WTC11 (cell line): ENCODE data around the gene VSIG10L2. TPM values are rescaled to one million over a fixed set of nuclear protein-coding genes. Genes with fewer than 3 reads are reported as not detected.

Source experiments
- ATAC-seq: fragments of 200-7000 bp; cut with Tn5 transposase; 2 replicates; pipeline ENCODE4 v1.10.0; 2021; ENCODE audit warnings: mild to moderate bottlenecking, moderate library complexity
- CTCF ChIA-PET: fragments of 300-600 bp; sonication (Branson Sonifier 250); formaldehyde crosslinking; loops from one replicate; lab custom pipeline; 2021; ENCODE audit warnings: antibody characterized with exemption; lab: Charles Lee
- POLR2A ChIA-PET: fragments of 350-600 bp; sonication (Branson Sonifier 250); formaldehyde crosslinking; loops from one replicate; lab custom pipeline; 2021; ENCODE audit warnings: antibody characterized with exemption; lab: Charles Lee
- DNase-seq: peaks from one replicate; pipeline ENCODE4 v3.0.0; 2021; ENCODE audit warnings: low spot score
- H3K27ac Mint-ChIP-seq: 2 replicates; pipeline ENCODE4 v1.8.0; 2021; ENCODE audit warnings: mixed read lengths
- H3K27me3 Mint-ChIP-seq: 2 replicates; pipeline ENCODE4 v1.8.0; 2021; ENCODE audit warnings: low read depth, mild to moderate bottlenecking, moderate library complexity, mixed read lengths
- H3K36me3 Mint-ChIP-seq: 2 replicates; pipeline ENCODE4 v1.8.0; 2021; ENCODE audit warnings: mixed read lengths
- H3K4me1 Mint-ChIP-seq: 2 replicates; pipeline ENCODE4 v1.8.0; 2022; ENCODE audit warnings: mixed read lengths
- H3K4me3 Mint-ChIP-seq: 2 replicates; pipeline ENCODE4 v1.8.0; 2021; ENCODE audit warnings: mild to moderate bottlenecking, moderate library complexity, mixed read lengths
- H3K9me3 Mint-ChIP-seq: 2 replicates; pipeline ENCODE4 v1.8.0; 2021; ENCODE audit warnings: mixed read lengths
- CBFB ChIP-seq: sonication (generic); formaldehyde crosslinking; IDR thresholded peaks from 2 replicates; pipeline ENCODE4 v1.8.1; 2022; ENCODE audit warnings: mild to moderate bottlenecking, low read depth, missing genetic modification reagents
- CREM ChIP-seq: sonication (generic); formaldehyde crosslinking; IDR thresholded peaks from 2 replicates; pipeline ENCODE4 v1.8.1; 2022; ENCODE audit warnings: mild to moderate bottlenecking, missing genetic modification reagents, moderate library complexity
- EMX1 ChIP-seq: fragments of 250-450 bp; sonication (Bioruptor Pico); IDR thresholded peaks from 2 replicates; pipeline ENCODE4 v1.8.0; 2021; ENCODE audit warnings: mild to moderate bottlenecking
- ETV6 ChIP-seq: sonication (generic); formaldehyde crosslinking; IDR thresholded peaks from 2 replicates; pipeline ENCODE4 v1.8.1; 2022; ENCODE audit warnings: mild to moderate bottlenecking, missing genetic modification reagents
- FOXJ3 ChIP-seq: sonication (generic); formaldehyde crosslinking; IDR thresholded peaks from 2 replicates; pipeline ENCODE4 v1.9.0; 2021; ENCODE audit warnings: missing genetic modification reagents, mild to moderate bottlenecking, borderline replicate concordance
- FOXP1 ChIP-seq: sonication (generic); formaldehyde crosslinking; IDR thresholded peaks from 2 replicates; pipeline ENCODE4 v1.8.0; 2022; ENCODE audit warnings: missing genetic modification reagents, mild to moderate bottlenecking, moderate library complexity, borderline replicate concordance
- GABPB1 ChIP-seq: sonication (generic); formaldehyde crosslinking; IDR thresholded peaks from 2 replicates; pipeline ENCODE4 v1.8.1; 2023; ENCODE audit warnings: mild to moderate bottlenecking, missing genetic modification reagents
- MXD4 ChIP-seq: fragments of 250-450 bp; sonication (Bioruptor Pico); IDR thresholded peaks from 2 replicates; pipeline ENCODE4 v1.8.0; 2021; ENCODE audit warnings: mild to moderate bottlenecking, moderate library complexity, borderline replicate concordance
- NFE2L1 ChIP-seq: sonication (generic); formaldehyde crosslinking; IDR thresholded peaks from 2 replicates; pipeline ENCODE4 v1.8.1; 2023; ENCODE audit warnings: missing genetic modification reagents
- NFYB ChIP-seq: sonication (generic); formaldehyde crosslinking; conservative IDR thresholded peaks from 2 replicates; pipeline ENCODE4 v1.8.0; 2022; ENCODE audit warnings: low read depth, missing genetic modification reagents
- OVOL2 ChIP-seq: fragments of 250-450 bp; sonication (Bioruptor Pico); IDR thresholded peaks from 2 replicates; pipeline ENCODE4 v1.9.0; 2021; ENCODE audit warnings: mild to moderate bottlenecking, borderline replicate concordance
- TCF7 ChIP-seq: sonication (generic); formaldehyde crosslinking; IDR thresholded peaks from 2 replicates; pipeline ENCODE4 v1.8.0; 2022; ENCODE audit warnings: mild to moderate bottlenecking, low read depth, missing genetic modification reagents, moderate library complexity
- ZNF219 ChIP-seq: sonication (generic); formaldehyde crosslinking; IDR thresholded peaks from 2 replicates; pipeline ENCODE4 v1.8.0; 2023; ENCODE audit warnings: missing genetic modification reagents, mild to moderate bottlenecking, borderline replicate concordance
- ZNF263 ChIP-seq: sonication (generic); formaldehyde crosslinking; IDR thresholded peaks from 2 replicates; pipeline ENCODE4 v1.8.1; 2022; ENCODE audit warnings: low read depth, mild to moderate bottlenecking, moderate library complexity, missing genetic modification reagents
- ZNF317 ChIP-seq: sonication (generic); formaldehyde crosslinking; IDR thresholded peaks from 2 replicates; pipeline ENCODE4 v1.8.1; 2023; ENCODE audit warnings: low read depth, mild to moderate bottlenecking, moderate library complexity, missing genetic modification reagents, borderline replicate concordance
- ZNF671 ChIP-seq: fragments of 250-450 bp; sonication (Bioruptor Pico); IDR thresholded peaks from 2 replicates; pipeline ENCODE4 v1.8.0; 2021; ENCODE audit warnings: mild to moderate bottlenecking
- total RNA-seq: library from RNA; stranded (reverse); gene quantifications from 3 replicates; pipeline ENCODE4 v1.2.3, GENCODE V29; 2021
- TF ChIP-seq, protein P1 (sequence below): sonication (generic); formaldehyde crosslinking; IDR thresholded peaks from 2 replicates; pipeline ENCODE4 v1.8.1; 2023; ENCODE audit warnings: mild to moderate bottlenecking, missing genetic modification reagents, moderate library complexity
- TF ChIP-seq, protein P2 (sequence below): fragments of 250-450 bp; sonication (Bioruptor Pico); conservative IDR thresholded peaks from 2 replicates; pipeline ENCODE4 v1.9.0; 2021; ENCODE audit warnings: mild to moderate bottlenecking
- TF ChIP-seq, protein P3 (sequence below): sonication (generic); formaldehyde crosslinking; IDR thresholded peaks from 2 replicates; pipeline ENCODE4 v1.8.1; 2022; ENCODE audit warnings: missing genetic modification reagents, borderline replicate concordance
- TF ChIP-seq, protein P4 (sequence below): sonication (generic); formaldehyde crosslinking; IDR thresholded peaks from 2 replicates; pipeline ENCODE4 v1.8.0; 2022; ENCODE audit warnings: mild to moderate bottlenecking, missing genetic modification reagents
- TF ChIP-seq, protein P5 (sequence below): fragments of 250-450 bp; sonication (Bioruptor Pico); IDR thresholded peaks from 2 replicates; pipeline ENCODE4 v1.8.0; 2021; ENCODE audit warnings: mild to moderate bottlenecking
- TF ChIP-seq, protein P6 (sequence below): sonication (generic); formaldehyde crosslinking; IDR thresholded peaks from 2 replicates; pipeline ENCODE4 v1.8.1; 2023; ENCODE audit warnings: mild to moderate bottlenecking, moderate library complexity, missing genetic modification reagents

The VSIG10L2 gene
- total RNA-seq, 1 experiment from 2014 or later: not detected

DNA sequence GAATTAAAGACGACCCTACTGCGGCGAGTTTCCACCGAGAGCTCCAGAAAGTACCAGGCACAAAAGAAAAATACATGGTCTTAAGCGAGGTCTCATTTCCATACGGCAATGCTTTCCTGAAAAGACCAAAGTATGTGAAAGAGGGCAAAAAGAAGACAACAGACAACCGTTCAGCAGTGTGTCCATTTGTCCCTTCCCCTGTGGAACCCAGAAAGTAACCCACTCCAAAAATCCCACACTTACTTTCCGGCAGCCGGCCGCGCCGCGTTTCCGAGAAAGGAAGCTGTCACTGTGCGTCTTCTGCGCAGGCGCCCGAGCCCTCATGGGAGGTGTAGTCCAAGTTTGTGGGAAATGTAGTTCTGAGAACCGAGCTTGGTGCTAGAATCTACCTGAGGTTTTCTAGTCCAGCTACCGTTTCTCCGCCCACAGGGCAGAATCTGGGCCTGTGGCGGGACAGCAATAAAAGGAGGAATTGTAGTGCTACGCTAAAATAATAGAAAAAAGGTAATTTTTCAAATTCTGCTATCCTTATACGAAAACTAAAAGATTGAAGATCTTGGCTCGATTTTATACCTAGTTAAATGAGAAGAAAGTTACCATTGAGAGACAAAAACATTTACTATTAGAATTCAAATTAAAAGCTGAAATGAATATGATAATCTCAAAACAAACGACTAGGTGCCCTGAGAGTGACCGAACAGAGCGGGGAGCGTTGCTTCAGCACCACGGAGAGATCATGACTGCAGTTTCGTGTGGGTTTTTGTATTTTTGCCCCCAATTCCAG, 42.7 kb upstream of the VSIG10L2 start, which contains the start of gene PUS3:
PUS3 (minus strand) TSS at position 280 of the 784 bp plus-strand sequence. CDS start 6,922 bp downstream, outside the sequence.
- peak; percentile 87 for ATAC-seq
- peak; percentile 87 for DNase-seq
- peaks cover 10% of the 10 kb centered on the region for H3K4me1 Mint-ChIP-seq
- TF ChIP-seq ZNF317: no peak
- TF ChIP-seq MXD4 (CRISPR knock-in tag): no peak
- TF ChIP-seq ZNF263 (CRISPR knock-in tag): no peak
- no peak for TF ChIP-seq OVOL2 (CRISPR knock-in tag)
- TF ChIP-seq, protein P1, sequence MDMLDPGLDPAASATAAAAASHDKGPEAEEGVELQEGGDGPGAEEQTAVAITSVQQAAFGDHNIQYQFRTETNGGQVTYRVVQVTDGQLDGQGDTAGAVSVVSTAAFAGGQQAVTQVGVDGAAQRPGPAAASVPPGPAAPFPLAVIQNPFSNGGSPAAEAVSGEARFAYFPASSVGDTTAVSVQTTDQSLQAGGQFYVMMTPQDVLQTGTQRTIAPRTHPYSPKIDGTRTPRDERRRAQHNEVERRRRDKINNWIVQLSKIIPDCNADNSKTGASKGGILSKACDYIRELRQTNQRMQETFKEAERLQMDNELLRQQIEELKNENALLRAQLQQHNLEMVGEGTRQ: no peak
- TF ChIP-seq CREM (CRISPR knock-in tag): peak; percentile 76; the same call in 1 of the 2 replicates
- TF ChIP-seq GABPB1: 0 out of 2 replicates have a peak, but pooled peaks have one; percentile 30
- TF ChIP-seq NFYB (CRISPR knock-in tag): no peak
- ChIA-PET CTCF (interaction anchor here (0.6 to 2.4 kb wide), 13 partner anchors 11 to 810 kb away, joined by 3 to 24 read pairs (median 3); partner anchors contain the start of genes CHEK1 and HYLS1), POLR2A (interaction anchor here (0.6 to 1.1 kb wide), 3 partner anchors 11 to 439 kb away, joined by 3 to 16 read pairs (median 6); partner anchors contain the start of gene HYLS1)
- H3K9me3 Mint-ChIP-seq: no peaks in the 10 kb centered on the region
- peaks cover 29% of the 10 kb centered on the region for H3K27me3 Mint-ChIP-seq
- peaks cover 24% of the 10 kb centered on the region for H3K36me3 Mint-ChIP-seq
- peak within 1 kb of the TSS; percentile 93 for H3K27ac Mint-ChIP-seq
- H3K4me3 Mint-ChIP-seq: peak within 1 kb of the TSS; percentile 96

DNA sequence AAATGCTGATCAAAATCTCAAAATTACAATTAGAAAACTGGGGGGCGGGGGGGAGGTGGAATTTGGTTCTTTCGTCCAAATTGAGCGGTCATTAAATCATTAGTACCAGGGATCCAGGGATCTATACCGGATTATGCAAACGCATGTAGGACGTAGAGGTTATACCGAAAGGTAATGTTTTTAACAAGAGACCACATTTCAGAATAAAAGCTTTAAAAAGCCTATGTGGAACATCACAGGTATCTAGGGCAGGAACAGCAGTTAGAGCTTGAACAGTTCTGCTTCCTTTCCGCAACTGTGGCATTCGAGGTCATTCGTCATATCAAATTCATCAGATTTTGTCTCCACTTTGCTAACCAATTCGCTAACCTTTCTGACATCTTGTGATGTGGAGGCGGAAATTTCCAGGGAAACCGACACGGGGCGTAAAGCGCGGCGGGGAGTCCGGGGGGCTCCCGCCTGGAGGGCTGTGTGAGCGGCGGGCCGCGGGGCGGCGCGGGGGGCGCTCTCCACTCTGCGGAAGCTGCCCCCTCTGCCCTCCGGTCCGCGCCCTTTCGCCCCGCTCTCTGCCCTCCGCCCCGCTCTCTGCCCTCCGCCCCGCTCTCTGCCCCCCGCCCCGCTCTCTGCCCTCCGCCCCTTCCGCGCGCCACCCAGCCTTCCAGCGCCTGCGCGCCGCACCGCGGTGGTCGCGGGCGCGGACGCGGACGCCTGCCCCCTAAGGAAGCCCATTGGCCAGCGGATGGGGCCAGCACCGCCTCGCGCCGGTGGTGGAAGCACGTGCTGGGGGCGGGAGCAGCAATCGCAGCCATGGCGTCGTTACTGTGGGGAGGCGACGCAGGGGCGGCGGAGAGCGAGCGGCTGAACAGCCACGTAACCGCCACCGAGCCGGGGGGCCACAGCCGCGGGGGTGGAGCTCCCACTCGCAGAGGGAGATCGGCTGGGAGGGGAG, 41.9 kb upstream of the VSIG10L2 start, which contains the start of gene DDX25:
DDX25 (plus strand) TSS at position 798 of the 949 bp plus-strand sequence; CDS start at position 808, 10 bp downstream.
- peaks cover 24% of the 10 kb centered on the region for H3K36me3 Mint-ChIP-seq
- peaks cover 10% of the 10 kb centered on the region for H3K4me1 Mint-ChIP-seq
- ChIA-PET CTCF (interaction anchor here (0.9 to 2.4 kb wide), 5 partner anchors 10 to 558 kb away, joined by 3 to 24 read pairs (median 9); partner anchors contain the start of genes CHEK1 and HYLS1), POLR2A (interaction anchor here (1.1 kb wide), 1 partner anchor 16 kb away, joined by 16 read pairs; the partner anchor contains the start of gene HYLS1)
- DNase-seq (peak; percentile 78), ATAC-seq (peak; percentile 88)
- H3K27me3 Mint-ChIP-seq: peaks cover 29% of the 10 kb centered on the region
- H3K9me3 Mint-ChIP-seq: no peaks in the 10 kb centered on the region
- H3K27ac Mint-ChIP-seq: peak within 1 kb of the TSS; percentile 93
- H3K4me3 Mint-ChIP-seq: peak within 1 kb of the TSS; percentile 96
- TF ChIP-seq EMX1 (CRISPR knock-in tag) (no peak), FOXP1 (CRISPR knock-in tag) (peak; percentile 100), GABPB1 (no peak), ZNF219 (CRISPR knock-in tag) (peak; percentile 92), CBFB (CRISPR knock-in tag) (peak; percentile 97), ZNF671 (CRISPR knock-in tag) (no peak), NFE2L1 (peak; percentile 99), TCF7 (CRISPR knock-in tag) (peak; percentile 97; the same call in 1 of the 2 replicates), FOXJ3 (CRISPR knock-in tag) (peak; percentile 67; the same call in 1 of the 2 replicates), ETV6 (CRISPR knock-in tag) (peak; percentile 100), ZNF317 (peak; percentile 86)
- TF ChIP-seq, protein P2, sequence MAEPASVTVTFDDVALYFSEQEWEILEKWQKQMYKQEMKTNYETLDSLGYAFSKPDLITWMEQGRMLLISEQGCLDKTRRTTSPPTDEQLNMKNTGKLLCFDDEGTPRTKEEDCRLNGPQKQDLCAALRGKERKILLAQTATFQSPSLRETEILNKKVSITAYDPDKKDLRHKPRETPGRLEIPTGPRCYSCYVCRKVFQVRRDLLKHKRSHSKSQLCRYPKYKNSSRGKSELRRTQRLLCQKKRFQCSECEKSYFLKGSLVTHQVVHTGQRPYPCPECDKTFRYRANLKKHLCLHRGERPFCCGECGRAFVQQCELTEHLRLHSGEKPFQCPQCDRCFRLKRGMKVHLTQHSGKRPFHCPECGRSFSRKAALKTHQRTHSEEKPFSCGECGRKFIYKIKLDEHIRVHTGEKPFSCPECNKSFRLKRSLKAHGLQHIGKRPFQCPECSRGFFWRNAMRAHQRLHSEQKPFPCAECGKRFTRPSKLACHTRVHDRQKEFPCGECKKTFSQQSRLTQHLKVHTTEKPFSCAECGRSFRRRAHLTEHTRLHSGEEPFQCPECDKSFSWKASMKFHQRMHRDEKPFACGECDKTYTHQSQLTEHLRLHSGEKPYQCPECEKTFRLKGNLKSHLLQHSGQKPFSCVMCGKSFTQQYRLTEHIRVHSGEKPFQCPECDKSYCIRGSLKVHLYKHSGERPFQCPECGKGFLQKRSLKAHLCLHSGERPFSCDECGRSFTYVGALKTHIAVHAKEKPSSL (CRISPR knock-in tag): no peak
- TF ChIP-seq, protein P3, sequence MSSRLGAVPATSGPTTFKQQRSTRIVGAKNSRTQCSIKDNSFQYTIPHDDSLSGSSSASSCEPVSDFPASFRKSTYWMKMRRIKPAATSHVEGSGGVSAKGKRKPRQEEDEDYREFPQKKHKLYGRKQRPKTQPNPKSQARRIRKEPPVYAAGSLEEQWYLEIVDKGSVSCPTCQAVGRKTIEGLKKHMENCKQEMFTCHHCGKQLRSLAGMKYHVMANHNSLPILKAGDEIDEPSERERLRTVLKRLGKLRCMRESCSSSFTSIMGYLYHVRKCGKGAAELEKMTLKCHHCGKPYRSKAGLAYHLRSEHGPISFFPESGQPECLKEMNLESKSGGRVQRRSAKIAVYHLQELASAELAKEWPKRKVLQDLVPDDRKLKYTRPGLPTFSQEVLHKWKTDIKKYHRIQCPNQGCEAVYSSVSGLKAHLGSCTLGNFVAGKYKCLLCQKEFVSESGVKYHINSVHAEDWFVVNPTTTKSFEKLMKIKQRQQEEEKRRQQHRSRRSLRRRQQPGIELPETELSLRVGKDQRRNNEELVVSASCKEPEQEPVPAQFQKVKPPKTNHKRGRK (CRISPR knock-in tag): 0 out of 2 replicates have a peak, but pooled peaks have one; percentile 88
- TF ChIP-seq, protein P4, sequence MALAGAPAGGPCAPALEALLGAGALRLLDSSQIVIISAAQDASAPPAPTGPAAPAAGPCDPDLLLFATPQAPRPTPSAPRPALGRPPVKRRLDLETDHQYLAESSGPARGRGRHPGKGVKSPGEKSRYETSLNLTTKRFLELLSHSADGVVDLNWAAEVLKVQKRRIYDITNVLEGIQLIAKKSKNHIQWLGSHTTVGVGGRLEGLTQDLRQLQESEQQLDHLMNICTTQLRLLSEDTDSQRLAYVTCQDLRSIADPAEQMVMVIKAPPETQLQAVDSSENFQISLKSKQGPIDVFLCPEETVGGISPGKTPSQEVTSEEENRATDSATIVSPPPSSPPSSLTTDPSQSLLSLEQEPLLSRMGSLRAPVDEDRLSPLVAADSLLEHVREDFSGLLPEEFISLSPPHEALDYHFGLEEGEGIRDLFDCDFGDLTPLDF (CRISPR knock-in tag): peak; percentile 100
- TF ChIP-seq, protein P5, sequence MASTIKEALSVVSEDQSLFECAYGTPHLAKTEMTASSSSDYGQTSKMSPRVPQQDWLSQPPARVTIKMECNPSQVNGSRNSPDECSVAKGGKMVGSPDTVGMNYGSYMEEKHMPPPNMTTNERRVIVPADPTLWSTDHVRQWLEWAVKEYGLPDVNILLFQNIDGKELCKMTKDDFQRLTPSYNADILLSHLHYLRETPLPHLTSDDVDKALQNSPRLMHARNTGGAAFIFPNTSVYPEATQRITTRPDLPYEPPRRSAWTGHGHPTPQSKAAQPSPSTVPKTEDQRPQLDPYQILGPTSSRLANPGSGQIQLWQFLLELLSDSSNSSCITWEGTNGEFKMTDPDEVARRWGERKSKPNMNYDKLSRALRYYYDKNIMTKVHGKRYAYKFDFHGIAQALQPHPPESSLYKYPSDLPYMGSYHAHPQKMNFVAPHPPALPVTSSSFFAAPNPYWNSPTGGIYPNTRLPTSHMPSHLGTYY (CRISPR knock-in tag): no peak
- TF ChIP-seq, protein P6, sequence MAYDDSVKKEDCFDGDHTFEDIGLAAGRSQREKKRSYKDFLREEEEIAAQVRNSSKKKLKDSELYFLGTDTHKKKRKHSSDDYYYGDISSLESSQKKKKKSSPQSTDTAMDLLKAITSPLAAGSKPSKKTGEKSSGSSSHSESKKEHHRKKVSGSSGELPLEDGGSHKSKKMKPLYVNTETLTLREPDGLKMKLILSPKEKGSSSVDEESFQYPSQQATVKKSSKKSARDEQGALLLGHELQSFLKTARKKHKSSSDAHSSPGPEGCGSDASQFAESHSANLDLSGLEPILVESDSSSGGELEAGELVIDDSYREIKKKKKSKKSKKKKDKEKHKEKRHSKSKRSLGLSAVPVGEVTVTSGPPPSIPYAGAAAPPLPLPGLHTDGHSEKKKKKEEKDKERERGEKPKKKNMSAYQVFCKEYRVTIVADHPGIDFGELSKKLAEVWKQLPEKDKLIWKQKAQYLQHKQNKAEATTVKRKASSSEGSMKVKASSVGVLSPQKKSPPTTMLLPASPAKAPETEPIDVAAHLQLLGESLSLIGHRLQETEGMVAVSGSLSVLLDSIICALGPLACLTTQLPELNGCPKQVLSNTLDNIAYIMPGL: peak; percentile 90
